Liver (tissue), 9 donors: ENCODE results near the gene CIBAR2. TPM values are rescaled to one million over a fixed set of nuclear protein-coding genes. Genes with fewer than 3 reads are reported as not detected.
A peak's percentile ranks its signal among the peaks of the same experiment; 100 is the strongest.

ENCODE experiments used
- DNase-seq: peaks from one replicate; pipeline ENCODE4 v3.0.0-alpha.2; 2017; ENCODE audit warnings: low spot score
- H3K27ac ChIP-seq, 2 donors: one replicate each; pipeline ENCODE4 v1.7.0; 2013; ENCODE audit warnings: inconsistent platforms in 2 of 2, low read length in 2 of 2, control low read depth in 1 of 2, low read depth in 1 of 2, mild to moderate bottlenecking in 1 of 2
- H3K27me3 ChIP-seq, 4 donors: one replicate each; pipeline versions ENCODE4 v1.6.1 to v1.7.0; 2013; ENCODE audit warnings: low read length in 3 of 4, inconsistent platforms in 1 of 4, mild to moderate bottlenecking in 1 of 4, moderate library complexity in 1 of 4; ENCODE audit not compliant: control insufficient read depth in 4 of 4, insufficient read depth in 4 of 4
- H3K36me3 ChIP-seq, 4 donors: one replicate each; pipeline versions ENCODE4 v1.6.1 to v1.7.0; 2013; ENCODE audit warnings: low read length in 3 of 4, mild to moderate bottlenecking in 3 of 4, low read depth in 1 of 4, moderate library complexity in 1 of 4; ENCODE audit not compliant: control insufficient read depth in 4 of 4, insufficient read depth in 3 of 4
- H3K4me1 ChIP-seq, 4 donors: one replicate each; pipeline versions ENCODE4 v1.6.1 to v1.7.0; 2013; ENCODE audit warnings: low read length in 3 of 4, mild to moderate bottlenecking in 3 of 4, moderate library complexity in 1 of 4; ENCODE audit not compliant: control insufficient read depth in 4 of 4, insufficient read depth in 4 of 4
- H3K4me3 ChIP-seq, 3 donors: one replicate each; pipeline versions ENCODE4 v1.6.1 to v1.7.0; 2013; ENCODE audit warnings: low read length in 3 of 3, control low read depth in 1 of 3, low read depth in 1 of 3, mild to moderate bottlenecking in 1 of 3
- H3K9ac ChIP-seq, 2 donors: one replicate each; pipeline ENCODE4 v1.7.0; 2013; ENCODE audit warnings: low read length in 2 of 2, mild to moderate bottlenecking in 2 of 2, moderate library complexity in 2 of 2, control low read depth in 1 of 2, low read depth in 1 of 2
- H3K9me3 ChIP-seq, 4 donors: one replicate each; pipeline versions ENCODE4 v1.6.1 to v1.7.0; 2013; ENCODE audit warnings: low read length in 3 of 4; ENCODE audit not compliant: control insufficient read depth in 4 of 4
- FOXA1 ChIP-seq: IDR thresholded peaks from 2 replicates; pipeline ENCODE4 v1.6.1; 2016; ENCODE audit warnings: antibody characterized with exemption
- FOXA2 ChIP-seq: IDR thresholded peaks from 2 replicates; pipeline ENCODE4 v1.6.1; 2016; ENCODE audit warnings: antibody characterized with exemption
- GABPA ChIP-seq, 2 donors: IDR thresholded peaks in 1 of 2; conservative IDR thresholded peaks in 1 of 2; 2 replicates each; pipeline ENCODE4 v1.6.1; 2016; ENCODE audit warnings: antibody characterized with exemption in 2 of 2, mild to moderate bottlenecking in 1 of 2, moderate library complexity in 1 of 2
- HNF4A ChIP-seq, 2 donors: conservative IDR thresholded peaks; 2 replicates each; pipeline ENCODE4 v1.6.1; 2016; ENCODE audit warnings: antibody characterized with exemption in 2 of 2, mild to moderate bottlenecking in 2 of 2
- HNF4G ChIP-seq: IDR thresholded peaks from 2 replicates; pipeline ENCODE4 v1.6.1; 2016; ENCODE audit warnings: antibody characterized with exemption
- JUND ChIP-seq, 2 donors: IDR thresholded peaks; 2 replicates each; pipeline ENCODE4 v1.6.1; 2016; ENCODE audit warnings: antibody characterized with exemption in 2 of 2
- NR2F2 ChIP-seq: IDR thresholded peaks from 2 replicates; pipeline ENCODE4 v1.6.1; 2016; ENCODE audit warnings: antibody characterized with exemption
- RAD21 ChIP-seq, 2 donors: IDR thresholded peaks; 2 replicates each; pipeline ENCODE4 v1.6.1; 2016; ENCODE audit warnings: antibody characterized with exemption in 2 of 2, mild to moderate bottlenecking in 2 of 2
- RXRA ChIP-seq, 2 donors: IDR thresholded peaks; 2 replicates each; pipeline ENCODE4 v1.6.1; 2017 to 2018; ENCODE audit warnings: antibody characterized with exemption in 2 of 2, mild to moderate bottlenecking in 1 of 2
- SP1 ChIP-seq: IDR thresholded peaks from 2 replicates; pipeline ENCODE4 v1.6.1; 2018; ENCODE audit warnings: antibody characterized with exemption, mild to moderate bottlenecking
- TAF1 ChIP-seq: conservative IDR thresholded peaks from 2 replicates; pipeline ENCODE4 v1.6.1; 2016; ENCODE audit warnings: antibody characterized with exemption, mild to moderate bottlenecking
- WGBS: extraction: QIAGEN DNeasy Blood & Tissue Kit; methylation state at CpG from one replicate; pipeline ENCODE4 v1.1.7; 2013; 5-methylcytosine and 5-hydroxymethylcytosine counted together
- polyA plus RNA-seq, 2 donors: library from polyadenylated mRNA; stranded (reverse) in 1 of 2; unstranded in 1 of 2; fragments of 200-250 nt in 1 of 2; fragments of >200 nt in 1 of 2; fragmentation: Nextera tagmentation in 1 of 2; extraction: Ambion mirVana in 1 of 2; gene quantifications; one replicate each; pipeline versions ENCODE4 v1.2.1 to v1.2.3, GENCODE V29; 2013 to 2015
- total RNA-seq, 2 donors: library from RNA; depleted of rRNA; stranded (reverse); fragments of >200 nt; gene quantifications; one replicate each; pipeline ENCODE4 v1.2.3, GENCODE V29; 2014
- TF ChIP-seq, protein P1 (sequence below): IDR thresholded peaks from 2 replicates; pipeline ENCODE4 v1.6.1; 2016; ENCODE audit warnings: antibody characterized with exemption
- TF ChIP-seq, protein P2 (sequence below): IDR thresholded peaks from 2 replicates; pipeline ENCODE4 v1.6.1; 2016; ENCODE audit warnings: antibody characterized with exemption
- TF ChIP-seq, protein P3 (sequence below): IDR thresholded peaks from 2 replicates; pipeline ENCODE4 v1.6.1; 2016; ENCODE audit warnings: antibody characterized with exemption, mild to moderate bottlenecking
- TF ChIP-seq, protein P4 (sequence below): IDR thresholded peaks from 2 replicates; pipeline ENCODE4 v1.6.1; 2016; ENCODE audit warnings: antibody characterized with exemption
- TF ChIP-seq, protein P5 (sequence below): fragments of 150-350 bp; IDR thresholded peaks from 2 replicates; pipeline ENCODE4 v1.5.1; 2017; ENCODE audit warnings: improper control_type of control experiment, low read depth, low read length; ENCODE audit not compliant: missing input control
- donor health status: healthy.
- donor health status: healthy.
- donor health status: healthy.
- donor health status: healthy.
- donor health status: healthy.

CIBAR2 gene
- total and polyA plus RNA-seq, 4 donors: not detected

GRCh38 chr16:85051067-85051581, 61.1 kb downstream of the CIBAR2 start:
- Histone ChIP-seq H3K36me3 (no peaks in the 10 kb centered on the region), H3K9me3 (no peaks in the 10 kb centered on the region), H3K27ac (no peak overlapping the region), H3K27me3 (no peaks in the 10 kb centered on the region), H3K4me3 (no peak overlapping the region), H3K4me1 (peaks cover 0 to 13% (median 6%) of the 10 kb centered on the region in 4 donors), H3K9ac (no peak overlapping the region)
- no peak for TF ChIP-seq FOXA2
- TF ChIP-seq, protein P1, sequence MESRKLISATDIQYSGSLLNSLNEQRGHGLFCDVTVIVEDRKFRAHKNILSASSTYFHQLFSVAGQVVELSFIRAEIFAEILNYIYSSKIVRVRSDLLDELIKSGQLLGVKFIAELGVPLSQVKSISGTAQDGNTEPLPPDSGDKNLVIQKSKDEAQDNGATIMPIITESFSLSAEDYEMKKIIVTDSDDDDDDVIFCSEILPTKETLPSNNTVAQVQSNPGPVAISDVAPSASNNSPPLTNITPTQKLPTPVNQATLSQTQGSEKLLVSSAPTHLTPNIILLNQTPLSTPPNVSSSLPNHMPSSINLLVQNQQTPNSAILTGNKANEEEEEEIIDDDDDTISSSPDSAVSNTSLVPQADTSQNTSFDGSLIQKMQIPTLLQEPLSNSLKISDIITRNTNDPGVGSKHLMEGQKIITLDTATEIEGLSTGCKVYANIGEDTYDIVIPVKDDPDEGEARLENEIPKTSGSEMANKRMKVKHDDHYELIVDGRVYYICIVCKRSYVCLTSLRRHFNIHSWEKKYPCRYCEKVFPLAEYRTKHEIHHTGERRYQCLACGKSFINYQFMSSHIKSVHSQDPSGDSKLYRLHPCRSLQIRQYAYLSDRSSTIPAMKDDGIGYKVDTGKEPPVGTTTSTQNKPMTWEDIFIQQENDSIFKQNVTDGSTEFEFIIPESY: no peak
- TF ChIP-seq, protein P2, sequence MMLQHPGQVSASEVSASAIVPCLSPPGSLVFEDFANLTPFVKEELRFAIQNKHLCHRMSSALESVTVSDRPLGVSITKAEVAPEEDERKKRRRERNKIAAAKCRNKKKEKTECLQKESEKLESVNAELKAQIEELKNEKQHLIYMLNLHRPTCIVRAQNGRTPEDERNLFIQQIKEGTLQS: no peak
- TF ChIP-seq HNF4G: no peak
- TF ChIP-seq NR2F2: peak; percentile 50
- no peak for TF ChIP-seq RAD21 (IDR thresholded peaks at IDR 0.05)
- no peak for TF ChIP-seq GABPA (IDR thresholded peaks at IDR 0.05 in 1 of 2, conservative IDR thresholded peaks at IDR 0.05 in 1 of 2)
- no peak for TF ChIP-seq HNF4A (conservative IDR thresholded peaks at IDR 0.05)
- TF ChIP-seq RXRA (IDR thresholded peaks at IDR 0.05): peak in 1 of 2 donors; percentile 14
- TF ChIP-seq JUND (IDR thresholded peaks at IDR 0.05): no peak
- TF ChIP-seq, protein P3, sequence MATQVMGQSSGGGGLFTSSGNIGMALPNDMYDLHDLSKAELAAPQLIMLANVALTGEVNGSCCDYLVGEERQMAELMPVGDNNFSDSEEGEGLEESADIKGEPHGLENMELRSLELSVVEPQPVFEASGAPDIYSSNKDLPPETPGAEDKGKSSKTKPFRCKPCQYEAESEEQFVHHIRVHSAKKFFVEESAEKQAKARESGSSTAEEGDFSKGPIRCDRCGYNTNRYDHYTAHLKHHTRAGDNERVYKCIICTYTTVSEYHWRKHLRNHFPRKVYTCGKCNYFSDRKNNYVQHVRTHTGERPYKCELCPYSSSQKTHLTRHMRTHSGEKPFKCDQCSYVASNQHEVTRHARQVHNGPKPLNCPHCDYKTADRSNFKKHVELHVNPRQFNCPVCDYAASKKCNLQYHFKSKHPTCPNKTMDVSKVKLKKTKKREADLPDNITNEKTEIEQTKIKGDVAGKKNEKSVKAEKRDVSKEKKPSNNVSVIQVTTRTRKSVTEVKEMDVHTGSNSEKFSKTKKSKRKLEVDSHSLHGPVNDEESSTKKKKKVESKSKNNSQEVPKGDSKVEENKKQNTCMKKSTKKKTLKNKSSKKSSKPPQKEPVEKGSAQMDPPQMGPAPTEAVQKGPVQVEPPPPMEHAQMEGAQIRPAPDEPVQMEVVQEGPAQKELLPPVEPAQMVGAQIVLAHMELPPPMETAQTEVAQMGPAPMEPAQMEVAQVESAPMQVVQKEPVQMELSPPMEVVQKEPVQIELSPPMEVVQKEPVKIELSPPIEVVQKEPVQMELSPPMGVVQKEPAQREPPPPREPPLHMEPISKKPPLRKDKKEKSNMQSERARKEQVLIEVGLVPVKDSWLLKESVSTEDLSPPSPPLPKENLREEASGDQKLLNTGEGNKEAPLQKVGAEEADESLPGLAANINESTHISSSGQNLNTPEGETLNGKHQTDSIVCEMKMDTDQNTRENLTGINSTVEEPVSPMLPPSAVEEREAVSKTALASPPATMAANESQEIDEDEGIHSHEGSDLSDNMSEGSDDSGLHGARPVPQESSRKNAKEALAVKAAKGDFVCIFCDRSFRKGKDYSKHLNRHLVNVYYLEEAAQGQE: no peak
- TF ChIP-seq FOXA1: no peak
- TF ChIP-seq, protein P4, sequence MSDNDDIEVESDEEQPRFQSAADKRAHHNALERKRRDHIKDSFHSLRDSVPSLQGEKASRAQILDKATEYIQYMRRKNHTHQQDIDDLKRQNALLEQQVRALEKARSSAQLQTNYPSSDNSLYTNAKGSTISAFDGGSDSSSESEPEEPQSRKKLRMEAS: no peak
- no peak for DNase-seq
- WGBS: 77% methylated on average over 8 of the region's 8 CpGs

GRCh38 chr16:85049706-85050305, 62.5 kb downstream of the CIBAR2 start:
- no peak overlapping the region for H3K27ac ChIP-seq
- H3K9me3 ChIP-seq: no peaks in the 10 kb centered on the region
- no peaks in the 10 kb centered on the region for H3K27me3 ChIP-seq
- H3K4me1 ChIP-seq: peaks cover 0 to 3% (median 0%) of the 10 kb centered on the region in 4 donors
- H3K9ac ChIP-seq: no peak overlapping the region
- no peak overlapping the region for H3K4me3 ChIP-seq
- WGBS: 89% methylated on average over 15 of the region's 15 CpGs
- H3K36me3 ChIP-seq: no peaks in the 10 kb centered on the region
- DNase-seq: no peak
- TF ChIP-seq, protein P3: no peak
- TF ChIP-seq SP1 (no peak), FOXA2 (no peak), HNF4G (no peak), RAD21 (IDR thresholded peaks at IDR 0.05) (no peak), TAF1 (no peak)
- TF ChIP-seq, protein P4: no peak
- TF ChIP-seq, protein P1: no peak
- TF ChIP-seq, protein P5, sequence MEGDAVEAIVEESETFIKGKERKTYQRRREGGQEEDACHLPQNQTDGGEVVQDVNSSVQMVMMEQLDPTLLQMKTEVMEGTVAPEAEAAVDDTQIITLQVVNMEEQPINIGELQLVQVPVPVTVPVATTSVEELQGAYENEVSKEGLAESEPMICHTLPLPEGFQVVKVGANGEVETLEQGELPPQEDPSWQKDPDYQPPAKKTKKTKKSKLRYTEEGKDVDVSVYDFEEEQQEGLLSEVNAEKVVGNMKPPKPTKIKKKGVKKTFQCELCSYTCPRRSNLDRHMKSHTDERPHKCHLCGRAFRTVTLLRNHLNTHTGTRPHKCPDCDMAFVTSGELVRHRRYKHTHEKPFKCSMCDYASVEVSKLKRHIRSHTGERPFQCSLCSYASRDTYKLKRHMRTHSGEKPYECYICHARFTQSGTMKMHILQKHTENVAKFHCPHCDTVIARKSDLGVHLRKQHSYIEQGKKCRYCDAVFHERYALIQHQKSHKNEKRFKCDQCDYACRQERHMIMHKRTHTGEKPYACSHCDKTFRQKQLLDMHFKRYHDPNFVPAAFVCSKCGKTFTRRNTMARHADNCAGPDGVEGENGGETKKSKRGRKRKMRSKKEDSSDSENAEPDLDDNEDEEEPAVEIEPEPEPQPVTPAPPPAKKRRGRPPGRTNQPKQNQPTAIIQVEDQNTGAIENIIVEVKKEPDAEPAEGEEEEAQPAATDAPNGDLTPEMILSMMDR: no peak
- TF ChIP-seq, protein P2: no peak
